ENCODE data around the gene TP53.

TP53 gene

DNA sequence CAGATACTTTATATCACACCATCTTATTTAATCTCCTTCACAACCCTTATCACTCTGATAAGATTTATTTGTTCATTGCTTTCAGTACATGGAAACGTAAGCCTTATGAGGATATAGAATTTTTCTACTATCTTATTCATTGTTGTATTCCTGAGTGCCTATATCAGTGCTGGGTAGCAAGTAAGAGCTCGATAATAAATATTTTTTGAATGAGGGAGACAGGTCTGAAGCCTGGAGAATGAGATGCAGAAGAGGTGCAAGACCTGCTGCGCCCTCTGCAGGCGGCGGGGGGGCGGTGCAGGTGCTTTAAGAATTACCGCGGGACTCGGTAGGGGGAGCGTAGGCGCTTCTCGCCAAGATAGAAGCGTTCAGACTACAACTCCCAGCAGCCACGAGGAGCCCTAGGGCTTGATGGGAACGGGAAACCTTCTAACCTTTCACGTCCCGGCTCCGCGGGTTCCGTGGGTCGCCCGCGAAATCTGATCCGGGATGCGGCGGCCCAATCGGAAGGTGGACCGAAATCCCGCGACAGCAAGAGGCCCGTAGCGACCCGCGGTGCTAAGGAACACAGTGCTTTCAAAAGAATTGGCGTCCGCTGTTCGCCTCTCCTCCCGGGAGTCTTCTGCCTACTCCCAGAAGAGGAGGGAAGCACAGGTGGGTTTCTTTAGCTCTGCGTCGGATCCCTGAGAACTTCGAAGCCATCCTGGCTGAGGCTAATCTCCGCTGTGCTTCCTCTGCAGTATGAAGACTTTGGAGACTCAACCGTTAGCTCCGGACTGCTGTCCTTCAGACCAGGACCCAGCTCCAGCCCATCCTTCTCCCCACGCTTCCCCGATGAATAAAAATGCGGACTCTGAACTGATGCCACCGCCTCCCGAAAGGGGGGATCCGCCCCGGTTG lies 868 bp upstream of the TP53 start, which contains the start of gene WRAP53:
TSS of gene WRAP53 (plus strand) at position 570 of the 900 bp plus-strand sequence. CDS start at position 742, 172 bp downstream.
- TF ChIP-seq TAF1 (IDR thresholded peaks at IDR 0.05; ENCODE audit: borderline replicate concordance, low read depth, low read length) (peak; percentile 29; the same call in 1 of the 2 replicates), POLR2A (IDR thresholded peaks at IDR 0.05; ENCODE audit: low read depth, low read length) (peak; percentile 62; the same call in 1 of the 2 replicates), POLR2AphosphoS5 (IDR thresholded peaks at IDR 0.05; ENCODE audit: low read depth, low read length) (peak; percentile 72; the same call in 1 of the 2 replicates)
- FAIRE-seq (peak; percentile 95), DNase-seq (ENCODE audit: insufficient read length) (peak; percentile 87)

DNA sequence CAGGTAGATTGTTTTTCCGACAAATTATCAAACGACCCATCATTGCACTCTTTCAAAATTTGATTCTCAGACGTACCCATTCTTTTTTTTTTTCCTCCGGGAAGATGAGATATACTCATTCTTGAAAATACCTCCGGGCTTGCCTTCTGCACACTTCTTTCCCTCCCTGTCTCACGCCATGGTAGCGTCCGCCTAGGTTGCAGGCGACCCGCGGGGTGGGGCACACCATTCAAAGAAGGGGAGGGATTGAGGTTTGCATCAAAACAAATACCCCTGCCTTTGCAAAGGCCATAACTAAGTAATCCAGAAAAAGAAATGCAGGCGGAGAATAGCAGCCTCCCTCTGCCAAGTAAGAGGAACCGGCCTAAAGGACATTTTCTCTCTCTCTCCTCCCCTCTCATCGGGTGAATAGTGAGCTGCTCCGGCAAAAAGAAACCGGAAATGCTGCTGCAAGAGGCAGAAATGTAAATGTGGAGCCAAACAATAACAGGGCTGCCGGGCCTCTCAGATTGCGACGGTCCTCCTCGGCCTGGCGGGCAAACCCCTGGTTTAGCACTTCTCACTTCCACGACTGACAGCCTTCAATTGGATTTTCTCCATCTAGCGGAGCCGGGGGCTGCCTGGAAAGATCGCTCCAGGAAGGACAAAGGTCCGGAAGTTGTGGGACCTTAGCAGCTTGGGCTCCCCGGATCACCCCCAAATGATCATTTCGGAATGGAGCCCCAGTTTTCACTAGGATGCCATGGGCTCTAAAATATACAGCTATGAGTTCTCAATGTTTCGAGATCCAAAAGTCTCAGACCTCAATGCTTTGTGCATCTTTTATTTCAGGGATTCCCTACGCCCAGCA lies 843 bp downstream of the TP53 start:
- FAIRE-seq (no peak), DNase-seq (ENCODE audit: insufficient read length) (peak; percentile 47)
- TF ChIP-seq POLR2AphosphoS5 (IDR thresholded peaks at IDR 0.05; ENCODE audit: low read depth, low read length) (peak; percentile 95), POLR2A (IDR thresholded peaks at IDR 0.05; ENCODE audit: low read depth, low read length) (peak; percentile 96), TAF1 (IDR thresholded peaks at IDR 0.05; ENCODE audit: borderline replicate concordance, low read depth, low read length) (peak; percentile 89)

DNA sequence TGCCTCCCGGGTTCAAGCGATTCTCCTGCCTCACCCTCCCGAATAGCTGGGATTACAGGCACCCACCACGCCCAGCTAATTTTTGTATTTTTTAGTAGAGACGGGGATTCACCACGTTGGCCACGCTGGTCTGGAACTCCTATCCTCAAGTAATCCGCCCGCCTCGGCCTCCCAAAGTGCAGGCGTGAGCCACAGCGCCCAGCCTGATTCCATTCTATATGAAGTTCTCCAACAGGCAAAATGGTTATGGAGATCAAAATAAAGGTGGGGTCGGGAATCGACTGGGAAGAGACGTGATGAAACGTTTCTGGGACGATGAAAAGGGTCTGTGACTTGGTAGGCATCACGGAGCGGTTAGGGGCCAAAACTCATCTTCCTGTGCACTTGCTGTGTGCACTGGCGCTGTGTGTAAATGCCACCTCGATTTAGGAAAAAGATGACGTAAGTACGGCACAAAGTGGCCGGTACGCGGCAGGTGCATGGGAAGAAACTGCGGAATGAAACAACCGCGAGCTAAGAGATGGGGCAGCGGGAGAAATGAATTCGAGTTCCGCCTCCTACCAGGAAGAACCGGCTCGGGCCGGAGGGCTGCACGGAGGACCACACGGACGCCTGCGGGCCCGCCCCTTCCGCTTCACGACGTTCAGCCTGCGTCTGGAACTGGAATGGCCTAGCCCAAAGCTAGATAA lies 1.6 kb downstream of the TP53 start:
- TF ChIP-seq POLR2AphosphoS5 (IDR thresholded peaks at IDR 0.05; ENCODE audit: low read depth, low read length) (peak; percentile 31; the same call in 1 of the 2 replicates), POLR2A (IDR thresholded peaks at IDR 0.05; ENCODE audit: low read depth, low read length) (peak; percentile 76; the same call in 1 of the 2 replicates), TAF1 (IDR thresholded peaks at IDR 0.05; ENCODE audit: borderline replicate concordance, low read depth, low read length) (peak; percentile 71; the same call in 1 of the 2 replicates)
- DNase-seq (ENCODE audit: insufficient read length) (peak; percentile 73), FAIRE-seq (peak; percentile 97)

DNA sequence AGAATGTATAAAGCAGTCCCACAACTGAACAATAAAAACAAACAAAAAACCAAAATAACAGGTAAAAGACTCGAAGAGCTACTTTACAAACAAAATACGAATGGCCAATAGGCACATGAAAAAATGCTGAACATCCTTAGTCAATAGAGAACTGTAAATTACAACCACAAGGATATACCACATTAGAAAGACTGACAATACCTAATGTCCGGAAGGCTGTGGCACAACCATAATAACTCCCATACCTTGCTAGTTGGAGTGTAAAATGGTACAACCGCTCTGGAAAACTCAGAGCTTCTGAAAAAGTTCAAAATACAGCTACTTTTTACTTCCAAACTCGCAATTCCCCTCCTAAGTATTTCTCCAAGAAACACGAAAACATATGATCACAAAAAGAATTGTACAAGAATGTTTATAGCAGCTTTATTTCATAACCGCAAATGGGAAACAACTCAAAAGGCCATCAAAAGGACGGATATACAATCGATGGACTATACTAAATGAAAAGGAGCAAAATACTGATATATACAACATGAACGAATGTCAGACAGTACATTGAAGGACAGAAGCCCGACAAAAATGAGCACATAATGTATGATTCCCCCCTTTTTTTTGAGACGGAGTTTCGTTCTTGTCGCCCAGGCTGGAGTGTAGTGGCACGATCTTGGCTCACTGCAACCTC lies 2.3 kb downstream of the TP53 start:
- no peak for DNase-seq (ENCODE audit: insufficient read length)
- TF ChIP-seq POLR2AphosphoS5 (IDR thresholded peaks at IDR 0.05; ENCODE audit: low read depth, low read length) = no peak; the same call in 1 of the 2 replicates
- TF ChIP-seq TAF1 (IDR thresholded peaks at IDR 0.05; ENCODE audit: borderline replicate concordance, low read depth, low read length) = no peak
- no peak for TF ChIP-seq POLR2A (IDR thresholded peaks at IDR 0.05; ENCODE audit: low read depth, low read length)
- FAIRE-seq = no peak

DNA sequence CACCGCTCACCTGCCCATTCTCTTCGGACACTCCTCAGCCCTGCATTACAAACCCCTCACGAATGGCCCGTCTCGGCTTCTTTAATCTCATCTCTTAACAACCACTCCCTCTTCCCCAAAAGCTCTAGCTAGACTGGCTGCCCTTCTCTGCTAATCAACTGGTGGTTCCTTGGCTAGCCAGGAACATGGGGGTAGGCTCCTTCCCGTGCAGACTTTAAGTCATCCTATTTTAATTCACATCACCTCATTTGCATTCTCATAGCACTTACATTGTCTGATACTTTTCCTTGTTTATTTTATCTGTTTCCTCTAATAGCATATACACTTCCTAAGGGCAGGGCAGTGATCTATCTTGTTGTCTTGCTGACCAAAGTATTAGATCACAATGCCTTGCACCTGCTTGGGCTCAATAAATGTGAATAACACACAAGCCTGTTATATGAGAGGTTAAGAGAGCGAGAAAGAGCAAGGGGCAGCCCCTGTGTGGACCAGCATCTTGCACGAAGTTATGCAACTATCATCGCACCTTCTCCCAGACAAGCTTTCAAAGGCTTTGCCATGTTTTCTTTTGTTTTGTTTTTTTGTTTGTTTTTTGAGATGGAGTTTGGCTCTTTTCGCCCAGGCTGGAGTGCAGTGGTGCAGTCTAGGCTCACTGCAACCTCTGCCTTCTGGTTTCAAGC lies 9.8 kb downstream of the TP53 start:
- DNase-seq (ENCODE audit: insufficient read length) = no peak

DNA sequence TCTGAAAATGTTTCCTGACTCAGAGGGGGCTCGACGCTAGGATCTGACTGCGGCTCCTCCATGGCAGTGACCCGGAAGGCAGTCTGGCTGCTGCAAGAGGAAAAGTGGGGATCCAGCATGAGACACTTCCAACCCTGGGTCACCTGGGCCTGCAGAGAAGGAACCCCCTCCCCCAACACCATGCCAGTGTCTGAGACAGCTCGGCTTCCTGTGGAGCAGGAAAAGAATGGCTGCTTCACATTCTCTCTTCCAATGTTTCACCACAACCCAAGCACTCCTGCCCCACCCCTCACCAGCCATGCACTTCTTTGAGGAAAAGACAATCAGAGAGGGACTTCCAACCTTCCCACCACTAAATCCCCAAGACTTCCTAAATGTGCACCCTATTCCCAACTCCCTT lies 10.8 kb downstream of the TP53 start:
- DNase-seq (ENCODE audit: insufficient read length) = no peak
- no peak for TF ChIP-seq TAF1 (IDR thresholded peaks at IDR 0.05; ENCODE audit: borderline replicate concordance, low read depth, low read length)
- no peak for TF ChIP-seq POLR2AphosphoS5 (IDR thresholded peaks at IDR 0.05; ENCODE audit: low read depth, low read length)
- no peak for TF ChIP-seq POLR2A (IDR thresholded peaks at IDR 0.05; ENCODE audit: low read depth, low read length)
- FAIRE-seq = no peak

More for the DNA sequence above, 9.8 kb downstream of the TP53 start:
- TF ChIP-seq POLR2AphosphoS5 (IDR thresholded peaks at IDR 0.05; ENCODE audit: low read depth, low read length) = no peak
- no peak for TF ChIP-seq POLR2A (IDR thresholded peaks at IDR 0.05; ENCODE audit: low read depth, low read length)
- TF ChIP-seq TAF1 (IDR thresholded peaks at IDR 0.05; ENCODE audit: borderline replicate concordance, low read depth, low read length) = no peak
- FAIRE-seq = no peak

DNA sequence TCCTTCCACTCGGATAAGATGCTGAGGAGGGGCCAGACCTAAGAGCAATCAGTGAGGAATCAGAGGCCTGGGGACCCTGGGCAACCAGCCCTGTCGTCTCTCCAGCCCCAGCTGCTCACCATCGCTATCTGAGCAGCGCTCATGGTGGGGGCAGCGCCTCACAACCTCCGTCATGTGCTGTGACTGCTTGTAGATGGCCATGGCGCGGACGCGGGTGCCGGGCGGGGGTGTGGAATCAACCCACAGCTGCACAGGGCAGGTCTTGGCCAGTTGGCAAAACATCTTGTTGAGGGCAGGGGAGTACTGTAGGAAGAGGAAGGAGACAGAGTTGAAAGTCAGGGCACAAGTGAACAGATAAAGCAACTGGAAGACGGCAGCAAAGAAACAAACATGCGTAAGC lies 12.4 kb downstream of the TP53 start:
- TF ChIP-seq POLR2AphosphoS5 (IDR thresholded peaks at IDR 0.05; ENCODE audit: low read depth, low read length) (no peak), TAF1 (IDR thresholded peaks at IDR 0.05; ENCODE audit: borderline replicate concordance, low read depth, low read length) (no peak), POLR2A (IDR thresholded peaks at IDR 0.05; ENCODE audit: low read depth, low read length) (no peak)
- no peak for DNase-seq (ENCODE audit: insufficient read length)
- no peak for FAIRE-seq

DNA sequence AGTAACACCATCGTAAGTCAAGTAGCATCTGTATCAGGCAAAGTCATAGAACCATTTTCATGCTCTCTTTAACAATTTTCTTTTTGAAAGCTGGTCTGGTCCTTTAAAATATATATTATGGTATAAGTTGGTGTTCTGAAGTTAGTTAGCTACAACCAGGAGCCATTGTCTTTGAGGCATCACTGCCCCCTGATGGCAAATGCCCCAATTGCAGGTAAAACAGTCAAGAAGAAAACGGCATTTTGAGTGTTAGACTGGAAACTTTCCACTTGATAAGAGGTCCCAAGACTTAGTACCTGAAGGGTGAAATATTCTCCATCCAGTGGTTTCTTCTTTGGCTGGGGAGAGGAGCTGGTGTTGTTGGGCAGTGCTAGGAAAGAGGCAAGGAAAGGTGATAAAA lies 14.1 kb downstream of the TP53 start:
- DNase-seq (ENCODE audit: insufficient read length) = no peak

DNA sequence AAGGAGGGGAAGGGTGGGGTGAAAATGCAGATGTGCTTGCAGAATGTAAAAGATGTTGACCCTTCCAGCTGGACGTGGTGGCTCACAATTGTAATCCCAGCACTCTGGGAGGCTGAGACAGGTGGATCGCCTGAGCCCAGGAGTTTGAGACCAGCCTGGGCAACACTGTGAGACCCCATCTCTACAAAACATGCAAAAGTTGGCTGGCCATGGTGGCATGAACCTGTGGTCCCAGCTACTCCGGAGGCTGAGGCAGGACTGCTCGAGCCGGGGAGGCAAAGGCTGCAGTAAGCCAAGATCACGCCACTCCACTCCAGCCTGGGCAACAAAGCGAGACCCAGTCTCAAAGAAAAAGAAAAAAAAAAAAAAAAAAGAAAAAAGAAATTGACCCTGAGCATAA lies 18.8 kb downstream of the TP53 start:
- DNase-seq (ENCODE audit: insufficient read length) (no peak), FAIRE-seq (no peak)
- no peak for TF ChIP-seq TAF1 (IDR thresholded peaks at IDR 0.05; ENCODE audit: borderline replicate concordance, low read depth, low read length)
- no peak for TF ChIP-seq POLR2A (IDR thresholded peaks at IDR 0.05; ENCODE audit: low read depth, low read length)
- no peak for TF ChIP-seq POLR2AphosphoS5 (IDR thresholded peaks at IDR 0.05; ENCODE audit: low read depth, low read length)

More for the DNA sequence above, 14.1 kb downstream of the TP53 start:
- FAIRE-seq = no peak
- TF ChIP-seq POLR2A (IDR thresholded peaks at IDR 0.05; ENCODE audit: low read depth, low read length) (no peak), POLR2AphosphoS5 (IDR thresholded peaks at IDR 0.05; ENCODE audit: low read depth, low read length) (no peak), TAF1 (IDR thresholded peaks at IDR 0.05; ENCODE audit: borderline replicate concordance, low read depth, low read length) (no peak)

Data from GM12892 (cell line).